ENCODE results near the gene COL4A1.

Gene COL4A1

DNA sequence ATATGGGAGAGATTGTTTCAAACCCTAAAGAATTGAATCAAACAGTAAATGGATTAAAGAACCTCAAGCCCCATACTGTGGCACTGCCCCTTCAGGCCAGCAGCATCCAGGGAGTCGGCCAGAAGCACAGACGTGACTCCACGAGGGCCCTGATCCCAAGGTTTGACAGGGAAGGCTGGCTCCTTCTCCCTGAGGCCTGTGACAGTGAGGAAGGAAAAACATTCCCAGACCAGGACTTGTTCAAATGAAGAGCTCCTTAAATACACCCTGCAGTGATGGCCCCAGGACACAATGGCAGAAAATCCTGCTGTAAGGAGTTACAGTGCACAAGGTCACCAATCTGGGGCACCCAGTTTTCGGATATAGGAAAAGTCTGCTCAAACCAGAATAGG is 91.0 kb downstream of the COL4A1 start:
- no peak for DNase-seq (ENCODE audit: low spot score)
- TF ChIP-seq CTCF (IDR thresholded peaks at IDR 0.05; ENCODE audit: extremely low read depth, missing control alignments) = no peak

DNA sequence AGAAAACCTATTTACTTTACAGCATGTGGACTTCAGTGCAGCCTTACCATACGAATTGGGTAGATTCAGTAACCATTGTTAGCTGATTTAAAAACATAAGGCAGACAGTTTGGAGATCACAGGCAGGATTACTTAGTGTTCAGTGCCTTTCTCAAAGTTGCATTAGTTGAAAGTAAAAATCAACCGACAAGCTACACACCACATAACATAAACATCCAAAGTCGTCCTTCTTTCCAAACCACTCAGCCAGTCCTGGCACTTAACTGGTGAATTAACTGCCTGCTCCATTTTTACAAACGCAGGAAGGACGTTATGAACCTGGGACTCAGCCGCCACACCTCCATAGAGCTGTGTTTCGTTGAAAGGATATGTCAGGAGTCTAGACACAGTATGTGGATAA is 91.4 kb downstream of the COL4A1 start:
- TF ChIP-seq CTCF (IDR thresholded peaks at IDR 0.05; ENCODE audit: extremely low read depth, missing control alignments) = no peak
- no peak for DNase-seq (ENCODE audit: low spot score)

DNA sequence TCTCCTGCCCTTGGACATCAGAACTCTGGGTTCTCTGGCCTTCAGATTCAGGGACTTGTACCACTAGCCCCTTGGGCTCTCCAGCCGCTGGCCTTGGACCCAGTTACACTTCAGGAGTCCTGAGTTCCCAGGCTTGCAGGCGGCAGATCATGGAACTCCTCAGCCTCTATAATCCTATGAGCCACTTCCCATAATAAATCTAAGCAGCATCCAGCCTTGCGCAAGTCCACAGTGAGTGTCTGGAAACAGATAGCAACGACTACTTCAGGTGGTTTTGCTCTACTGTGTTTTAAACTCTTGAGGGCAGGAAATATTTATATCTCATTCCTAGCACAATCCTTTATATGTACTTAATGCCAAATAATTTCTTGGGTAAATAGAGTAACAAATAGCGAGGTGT is 92.3 kb downstream of the COL4A1 start:
- no peak for TF ChIP-seq CTCF (IDR thresholded peaks at IDR 0.05; ENCODE audit: extremely low read depth, missing control alignments)
- DNase-seq (ENCODE audit: low spot score) = no peak

- no peak for DNase-seq (ENCODE audit: low spot score)
- no peak for TF ChIP-seq CTCF (IDR thresholded peaks at IDR 0.05; ENCODE audit: extremely low read depth, missing control alignments)
Observed at GRCh38 chr13:110213461-110214074, 93.4 kb downstream of the COL4A1 start.

- TF ChIP-seq CTCF (IDR thresholded peaks at IDR 0.05; ENCODE audit: extremely low read depth, missing control alignments) = no peak
- no peak for DNase-seq (ENCODE audit: low spot score)
Observed at GRCh38 chr13:110212529-110212928, 94.4 kb downstream of the COL4A1 start.

GRCh38 chr13:110211735-110212134 is 95.2 kb downstream of the COL4A1 start:
- no peak for DNase-seq (ENCODE audit: low spot score)
- TF ChIP-seq CTCF (IDR thresholded peaks at IDR 0.05; ENCODE audit: extremely low read depth, missing control alignments) = no peak

DNA sequence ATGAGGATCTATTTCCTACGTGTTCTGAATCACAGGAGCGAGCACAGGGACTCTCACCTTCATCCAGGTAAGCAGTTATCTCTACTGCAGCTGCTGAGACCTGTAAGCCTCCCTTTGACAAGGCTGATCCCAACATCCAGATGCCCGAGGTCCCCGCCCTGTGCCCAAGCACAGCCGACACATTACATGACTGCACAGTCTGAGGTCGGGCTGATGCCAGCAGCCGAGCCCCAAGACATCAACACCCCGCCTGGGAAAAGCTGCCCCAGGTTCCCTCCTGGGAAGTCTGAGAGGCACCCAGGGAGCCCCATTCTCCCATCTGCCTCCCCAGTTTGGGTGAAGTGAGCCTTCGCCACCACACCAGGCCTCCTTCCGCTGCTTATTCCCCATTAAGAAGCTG is 95.9 kb downstream of the COL4A1 start:
- no peak for TF ChIP-seq CTCF (IDR thresholded peaks at IDR 0.05; ENCODE audit: extremely low read depth, missing control alignments)
- no peak for DNase-seq (ENCODE audit: low spot score)
